ENCODE data around the gene BNIP3.

Gene BNIP3

GRCh38 chr10:131926253-131926652 is 55.5 kb downstream of the BNIP3 start:
- Histone ChIP-seq H2AFZ (ENCODE audit: low read depth, low read length) (no peak overlapping the region), H3K9me3 (ENCODE audit: insufficient read depth, low read length) (no peaks in the 10 kb centered on the region), H3K27ac (ENCODE audit: low read length) (no peak overlapping the region), H3K4me2 (ENCODE audit: low read length) (no peak overlapping the region), H3K79me2 (ENCODE audit: low read length) (peaks cover 100% of the 10 kb centered on the region), H3K9ac (ENCODE audit: low read length) (no peak overlapping the region), H3K36me3 (replicated peaks; ENCODE audit: low read depth, low read length) (peaks cover 6% of the 10 kb centered on the region), H4K20me1 (ENCODE audit: insufficient read depth, low read length) (peaks cover 69% of the 10 kb centered on the region), H3K4me1 (ENCODE audit: low read length) (peaks cover 12% of the 10 kb centered on the region), H3K27me3 (ENCODE audit: low read depth, low read length) (no peaks in the 10 kb centered on the region), H3K4me3 (ENCODE audit: low read length) (no peak overlapping the region)
- TF ChIP-seq CTCF (IDR thresholded peaks at IDR 0.05; ENCODE audit: low read depth, low read length), result no peak
- no peak for TF ChIP-seq EZH2phosphoT487 (IDR thresholded peaks at IDR 0.05; ENCODE audit: low read depth)

- H3K9ac ChIP-seq (ENCODE audit: low read length), result no peak overlapping the region
- peaks cover 16% of the 10 kb centered on the region for H3K4me1 ChIP-seq (ENCODE audit: low read length)
- H3K4me3 ChIP-seq (ENCODE audit: low read length), result no peak overlapping the region
- H4K20me1 ChIP-seq (ENCODE audit: insufficient read depth, low read length), result peaks cover 72% of the 10 kb centered on the region
- no peak overlapping the region for H2AFZ ChIP-seq (ENCODE audit: low read depth, low read length)
- no peaks in the 10 kb centered on the region for H3K9me3 ChIP-seq (ENCODE audit: insufficient read depth, low read length)
- TF ChIP-seq EZH2phosphoT487 (IDR thresholded peaks at IDR 0.05; ENCODE audit: low read depth) (no peak), CTCF (IDR thresholded peaks at IDR 0.05; ENCODE audit: low read depth, low read length) (no peak)
- H3K36me3 ChIP-seq (replicated peaks; ENCODE audit: low read depth, low read length), result peaks cover 6% of the 10 kb centered on the region
- H3K27ac ChIP-seq (ENCODE audit: low read length), result no peak overlapping the region
- no peaks in the 10 kb centered on the region for H3K27me3 ChIP-seq (ENCODE audit: low read depth, low read length)
- no peak overlapping the region for H3K4me2 ChIP-seq (ENCODE audit: low read length)
- H3K79me2 ChIP-seq (ENCODE audit: low read length), result peaks cover 100% of the 10 kb centered on the region
Measured at GRCh38 chr10:131925716-131926115, 56.0 kb downstream of the BNIP3 start.

GRCh38 chr10:131925011-131925649 is 56.6 kb downstream of the BNIP3 start:
- H3K27me3 ChIP-seq (ENCODE audit: low read depth, low read length), result no peaks in the 10 kb centered on the region
- peaks cover 99% of the 10 kb centered on the region for H3K79me2 ChIP-seq (ENCODE audit: low read length)
- H3K9me3 ChIP-seq (ENCODE audit: insufficient read depth, low read length), result no peaks in the 10 kb centered on the region
- H4K20me1 ChIP-seq (ENCODE audit: insufficient read depth, low read length), result peaks cover 69% of the 10 kb centered on the region
- peaks cover 6% of the 10 kb centered on the region for H3K36me3 ChIP-seq (replicated peaks; ENCODE audit: low read depth, low read length)
- H3K27ac ChIP-seq (ENCODE audit: low read length), result no peak overlapping the region
- TF ChIP-seq CTCF (IDR thresholded peaks at IDR 0.05; ENCODE audit: low read depth, low read length), result no peak
- TF ChIP-seq EZH2phosphoT487 (IDR thresholded peaks at IDR 0.05; ENCODE audit: low read depth), result no peak
- no peak overlapping the region for H3K4me2 ChIP-seq (ENCODE audit: low read length)
- no peak overlapping the region for H3K9ac ChIP-seq (ENCODE audit: low read length)
- no peak overlapping the region for H2AFZ ChIP-seq (ENCODE audit: low read depth, low read length)
- peaks cover 16% of the 10 kb centered on the region for H3K4me1 ChIP-seq (ENCODE audit: low read length)
- no peak overlapping the region for H3K4me3 ChIP-seq (ENCODE audit: low read length)

- H4K20me1 ChIP-seq (ENCODE audit: insufficient read depth, low read length), result peaks cover 50% of the 10 kb centered on the region
- H3K9ac ChIP-seq (ENCODE audit: low read length), result no peak overlapping the region
Measured at GRCh38 chr10:131923038-131923756, 58.5 kb downstream of the BNIP3 start.

More at GRCh38 chr10:131923038-131923756, 58.5 kb downstream of the BNIP3 start:
- Histone ChIP-seq H2AFZ (ENCODE audit: low read depth, low read length) (no peak overlapping the region), H3K9me3 (ENCODE audit: insufficient read depth, low read length) (no peaks in the 10 kb centered on the region), H3K27ac (ENCODE audit: low read length) (no peak overlapping the region), H3K4me3 (ENCODE audit: low read length) (no peak overlapping the region), H3K4me2 (ENCODE audit: low read length) (no peak overlapping the region), H3K27me3 (ENCODE audit: low read depth, low read length) (no peaks in the 10 kb centered on the region), H3K79me2 (ENCODE audit: low read length) (peaks cover 86% of the 10 kb centered on the region), H3K36me3 (replicated peaks; ENCODE audit: low read depth, low read length) (peaks cover 6% of the 10 kb centered on the region), H3K4me1 (ENCODE audit: low read length) (peaks cover 11% of the 10 kb centered on the region)
- TF ChIP-seq EZH2phosphoT487 (IDR thresholded peaks at IDR 0.05; ENCODE audit: low read depth), result no peak
- no peak for TF ChIP-seq CTCF (IDR thresholded peaks at IDR 0.05; ENCODE audit: low read depth, low read length)

Data from OCI-LY3 (cell line).